Activated T-helper 17 cell treated with anti-CD3 and anti-CD28 coated beads, Interleukin-2, amount 50 U/mL, for 72 hours (primary cell): ENCODE results near the gene PARVB. TPM values are rescaled to one million over a fixed set of nuclear protein-coding genes. Genes with fewer than 3 reads are reported as not detected.

ENCODE experiments used
- ATAC-seq: fragments of 150-1000 bp; cut with Tn5 transposase; replicated peaks from 2 replicates; pipeline ENCODE4 v1.10.0; 2021; ENCODE audit warnings: mild to moderate bottlenecking, moderate library complexity
- H3K27ac Mint-ChIP-seq: one replicate; pipeline ENCODE4 v1.8.0; 2022; ENCODE audit warnings: mixed read lengths
- H3K27me3 Mint-ChIP-seq: one replicate; pipeline ENCODE4 v1.8.0; 2022; ENCODE audit warnings: mixed read lengths
- H3K36me3 Mint-ChIP-seq: one replicate; pipeline ENCODE4 v1.8.0; 2022; ENCODE audit warnings: low read depth, mild to moderate bottlenecking, mixed read lengths
- H3K4me1 Mint-ChIP-seq: one replicate; pipeline ENCODE4 v1.8.0; 2022; ENCODE audit warnings: mixed read lengths
- H3K4me3 Mint-ChIP-seq: one replicate; pipeline ENCODE4 v1.8.0; 2022; ENCODE audit warnings: mild to moderate bottlenecking, mixed read lengths
- H3K9me3 Mint-ChIP-seq: one replicate; pipeline ENCODE4 v1.8.0; 2022; ENCODE audit warnings: mixed read lengths
- total RNA-seq, 2 donors: library from RNA; stranded (reverse); gene quantifications; one replicate each; pipeline ENCODE4 v1.2.3, GENCODE V29; 2022

PARVB gene
- 10 to 100 TPM; 50.2 to 66.1 TPM for total RNA-seq

GRCh38 chr22:44024288-44024921, at the start of gene PARVB:
TSS of gene PARVB (plus strand) at chr22:44024302. CDS start at chr22:44024340, 38 bp downstream.
- peaks cover 27% of the 10 kb centered on the region for H3K4me1 Mint-ChIP-seq
- H3K27me3 Mint-ChIP-seq: no peaks in the 10 kb centered on the region
- H3K27ac Mint-ChIP-seq: peak within 1 kb of the TSS; percentile 94
- H3K36me3 Mint-ChIP-seq: peaks cover 18% of the 10 kb centered on the region
- peak; percentile 14 for ATAC-seq
- H3K9me3 Mint-ChIP-seq: no peaks in the 10 kb centered on the region
- peak within 1 kb of the TSS; percentile 88 for H3K4me3 Mint-ChIP-seq

GRCh38 chr22:43975041-43975440, 49.1 kb upstream of the PARVB start:
- no peak for ATAC-seq
- Mint-ChIP-seq H3K4me3 (no peak overlapping the region), H3K27me3 (no peaks in the 10 kb centered on the region), H3K4me1 (no peaks in the 10 kb centered on the region), H3K36me3 (peaks cover 93% of the 10 kb centered on the region), H3K27ac (no peak overlapping the region), H3K9me3 (no peaks in the 10 kb centered on the region)

- Mint-ChIP-seq H3K27ac (no peak overlapping the region), H3K4me3 (no peak overlapping the region), H3K27me3 (no peaks in the 10 kb centered on the region), H3K9me3 (no peaks in the 10 kb centered on the region), H3K4me1 (no peaks in the 10 kb centered on the region), H3K36me3 (peaks cover 96% of the 10 kb centered on the region)
- ATAC-seq: no peak
These were observed 47.0 kb upstream of the PARVB start for GRCh38 chr22:43976861-43977795.

DNA sequence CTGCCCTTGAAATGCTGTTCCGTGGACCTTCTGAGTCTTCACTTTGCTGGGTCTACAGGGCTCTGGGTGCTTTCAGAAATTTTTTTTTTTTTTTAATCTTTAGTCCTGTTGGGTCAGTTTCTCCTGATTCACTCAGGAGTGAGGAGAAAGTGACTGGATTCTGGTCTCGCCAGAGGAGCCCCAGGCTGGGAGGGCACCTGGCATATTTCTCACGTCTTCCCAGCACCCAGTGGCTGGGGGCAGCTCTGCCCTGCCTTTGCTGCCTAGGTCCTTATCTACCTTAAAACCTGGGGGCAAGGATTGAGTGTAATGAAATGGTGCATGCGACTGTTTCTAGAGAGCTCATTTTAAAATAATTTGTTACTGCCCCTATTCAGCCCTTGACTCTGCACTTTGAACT, 45.5 kb upstream of the PARVB start:
- H3K4me3 Mint-ChIP-seq: no peak overlapping the region
- H3K27me3 Mint-ChIP-seq: no peaks in the 10 kb centered on the region
- H3K9me3 Mint-ChIP-seq: no peaks in the 10 kb centered on the region
- no peak for ATAC-seq
- H3K4me1 Mint-ChIP-seq: no peaks in the 10 kb centered on the region
- no peak overlapping the region for H3K27ac Mint-ChIP-seq
- peaks cover 92% of the 10 kb centered on the region for H3K36me3 Mint-ChIP-seq

GRCh38 chr22:43980579-43980978, 43.5 kb upstream of the PARVB start:
- Mint-ChIP-seq H3K4me3 (no peak overlapping the region), H3K27me3 (no peaks in the 10 kb centered on the region), H3K4me1 (no peaks in the 10 kb centered on the region), H3K9me3 (no peaks in the 10 kb centered on the region), H3K27ac (no peak overlapping the region), H3K36me3 (peaks cover 96% of the 10 kb centered on the region)
- ATAC-seq: no peak

- no peak for ATAC-seq
- Mint-ChIP-seq H3K4me3 (no peak overlapping the region), H3K9me3 (no peaks in the 10 kb centered on the region), H3K36me3 (peaks cover 96% of the 10 kb centered on the region), H3K27ac (no peak overlapping the region), H3K4me1 (no peaks in the 10 kb centered on the region), H3K27me3 (no peaks in the 10 kb centered on the region)
These were observed 43.1 kb upstream of the PARVB start for GRCh38 chr22:43980996-43981395.

DNA sequence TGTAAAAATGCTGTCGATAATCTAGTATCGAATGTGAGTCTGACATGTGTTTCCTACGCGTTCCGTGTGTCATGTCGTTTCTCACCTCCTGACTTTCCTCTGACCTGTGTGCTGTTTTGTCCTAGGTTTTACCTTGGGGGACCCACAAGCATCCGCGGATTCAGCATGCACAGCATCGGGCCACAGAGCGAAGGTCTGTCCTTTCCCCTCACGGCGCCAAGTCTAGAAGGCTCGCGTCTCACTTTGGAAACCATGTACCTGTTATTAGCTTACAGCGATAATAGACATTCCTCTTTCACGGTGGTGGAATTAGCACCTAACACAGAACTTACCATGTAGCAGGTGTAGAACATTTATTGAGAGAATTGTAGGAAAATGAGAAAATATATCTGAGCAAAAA, 40.3 kb upstream of the PARVB start:
- Mint-ChIP-seq H3K9me3 (no peaks in the 10 kb centered on the region), H3K4me1 (no peaks in the 10 kb centered on the region), H3K27ac (no peak overlapping the region), H3K27me3 (no peaks in the 10 kb centered on the region), H3K36me3 (peaks cover 96% of the 10 kb centered on the region), H3K4me3 (no peak overlapping the region)
- ATAC-seq: no peak

DNA sequence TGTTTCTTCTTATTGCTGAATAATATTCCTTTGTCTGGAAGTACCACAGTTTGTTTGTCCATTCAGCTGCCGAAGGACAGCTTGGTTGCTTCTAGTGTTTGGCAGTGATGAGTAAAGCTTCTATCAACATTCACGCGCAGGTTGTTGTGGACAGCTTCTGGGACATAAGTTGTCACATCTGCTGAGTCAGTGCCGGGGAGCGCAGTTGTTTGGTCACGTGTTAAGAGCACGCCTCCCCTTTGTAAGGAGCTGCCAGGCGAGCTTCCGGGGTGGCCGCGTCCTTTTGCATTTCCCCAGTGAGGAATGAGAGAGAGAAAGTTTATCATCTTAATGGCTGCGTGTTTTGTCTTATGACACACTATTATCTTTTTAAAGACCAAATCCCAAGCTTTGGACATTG, 38.6 kb upstream of the PARVB start:
- Mint-ChIP-seq H3K36me3 (peaks cover 96% of the 10 kb centered on the region), H3K4me3 (no peak overlapping the region), H3K9me3 (no peaks in the 10 kb centered on the region), H3K27ac (no peak overlapping the region), H3K27me3 (no peaks in the 10 kb centered on the region), H3K4me1 (no peaks in the 10 kb centered on the region)
- no peak for ATAC-seq

DNA sequence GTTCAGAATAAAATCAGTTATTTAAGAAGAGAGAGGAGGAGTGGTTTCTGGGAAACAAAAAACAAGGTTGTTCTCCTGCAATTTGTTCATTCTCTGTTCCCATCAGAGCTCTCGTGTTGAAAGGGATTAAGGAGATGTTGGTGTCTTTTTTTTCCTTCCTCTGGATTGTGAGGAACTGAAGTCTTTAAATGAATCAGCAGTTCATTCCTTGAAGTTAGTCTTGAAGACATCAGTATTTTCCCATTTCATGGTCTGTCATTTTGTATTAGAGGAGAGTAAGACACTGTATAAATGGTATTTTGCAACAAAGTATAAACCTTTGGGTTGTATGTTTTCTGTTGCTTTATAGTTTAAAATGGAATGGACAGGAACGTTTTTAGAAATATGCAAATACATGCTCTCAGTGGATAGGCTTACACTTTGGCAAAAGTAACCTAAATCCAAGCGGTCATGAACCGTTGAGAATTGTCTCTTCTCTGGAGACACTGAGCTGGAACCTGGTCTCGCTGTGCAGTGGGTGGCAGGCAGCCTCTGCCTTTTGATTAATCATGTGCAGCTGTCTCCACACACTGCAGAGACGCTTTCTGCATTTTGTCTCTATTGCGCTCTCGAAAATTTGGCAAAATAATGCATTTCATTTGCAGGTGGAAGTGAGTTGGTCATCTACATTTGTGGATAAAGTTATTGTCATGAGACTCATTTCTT, 35.8 kb upstream of the PARVB start:
- Mint-ChIP-seq H3K4me3 (no peak overlapping the region), H3K4me1 (no peaks in the 10 kb centered on the region), H3K36me3 (peaks cover 100% of the 10 kb centered on the region), H3K9me3 (no peaks in the 10 kb centered on the region), H3K27me3 (no peaks in the 10 kb centered on the region), H3K27ac (no peak overlapping the region)
- no peak for ATAC-seq

DNA sequence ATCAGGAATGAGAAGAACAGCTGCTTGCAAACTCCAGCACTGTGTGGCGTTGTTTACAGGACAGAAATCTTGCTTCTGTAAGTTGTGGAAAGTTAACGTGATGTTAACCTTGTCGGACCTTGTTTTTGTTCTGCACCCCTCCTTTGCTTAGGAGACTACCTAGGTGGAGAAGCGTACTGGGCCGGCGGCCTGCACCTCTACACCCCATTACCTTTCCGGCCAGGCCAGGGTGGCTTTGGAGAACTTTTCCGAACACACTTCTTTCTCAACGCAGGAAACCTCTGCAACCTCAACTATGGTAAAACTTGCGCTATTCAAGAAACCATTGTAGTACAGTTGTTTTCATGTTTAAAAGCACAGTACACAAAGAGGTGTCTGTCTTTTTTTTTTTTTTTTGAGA, 35.1 kb upstream of the PARVB start:
- H3K27me3 Mint-ChIP-seq: no peaks in the 10 kb centered on the region
- H3K9me3 Mint-ChIP-seq: no peaks in the 10 kb centered on the region
- no peak overlapping the region for H3K4me3 Mint-ChIP-seq
- H3K36me3 Mint-ChIP-seq: peaks cover 100% of the 10 kb centered on the region
- no peaks in the 10 kb centered on the region for H3K4me1 Mint-ChIP-seq
- no peak for ATAC-seq
- H3K27ac Mint-ChIP-seq: no peak overlapping the region

DNA sequence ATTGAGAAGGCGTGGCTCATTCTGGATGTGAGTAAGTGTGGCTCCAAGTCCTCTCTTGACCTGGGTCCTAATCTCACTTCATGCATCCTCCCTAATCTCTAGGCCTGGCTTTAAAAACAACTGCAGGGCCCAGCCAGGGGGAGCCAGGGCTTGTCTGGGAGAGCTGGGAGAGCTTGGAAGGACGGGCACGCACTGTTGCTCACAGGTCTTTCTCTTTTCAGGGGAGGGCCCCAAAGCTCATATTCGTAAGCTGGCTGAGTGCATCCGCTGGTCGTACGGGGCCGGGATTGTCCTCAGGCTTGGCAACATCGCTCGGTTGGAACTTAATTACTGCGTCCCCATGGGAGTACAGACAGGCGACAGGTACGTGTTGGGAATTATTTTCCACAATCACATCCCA, 34.1 kb upstream of the PARVB start:
- Mint-ChIP-seq H3K27me3 (no peaks in the 10 kb centered on the region), H3K4me3 (no peak overlapping the region), H3K4me1 (no peaks in the 10 kb centered on the region), H3K27ac (no peak overlapping the region), H3K9me3 (no peaks in the 10 kb centered on the region), H3K36me3 (peaks cover 94% of the 10 kb centered on the region)
- ATAC-seq: no peak

GRCh38 chr22:43991316-43992020, 32.6 kb upstream of the PARVB start:
- no peak for ATAC-seq
- Mint-ChIP-seq H3K27ac (no peak overlapping the region), H3K4me1 (peaks cover 5% of the 10 kb centered on the region), H3K4me3 (no peak overlapping the region), H3K9me3 (no peaks in the 10 kb centered on the region), H3K36me3 (peaks cover 89% of the 10 kb centered on the region), H3K27me3 (no peaks in the 10 kb centered on the region)

GRCh38 chr22:43992331-43992821, 31.7 kb upstream of the PARVB start:
- no peaks in the 10 kb centered on the region for H3K27me3 Mint-ChIP-seq
- ATAC-seq: no peak
- H3K27ac Mint-ChIP-seq: no peak overlapping the region
- no peaks in the 10 kb centered on the region for H3K9me3 Mint-ChIP-seq
- peaks cover 89% of the 10 kb centered on the region for H3K36me3 Mint-ChIP-seq
- H3K4me1 Mint-ChIP-seq: peaks cover 5% of the 10 kb centered on the region
- no peak overlapping the region for H3K4me3 Mint-ChIP-seq
